Loucy (cell line): ENCODE data around the gene MINAR2.

Experiments
- CTCF ChIP-seq: fragments of 200-600 bp; sonication (generic); conservative IDR thresholded peaks from 2 replicates; pipeline ENCODE4 v1.5.1; 2014; ENCODE audit warnings: mild to moderate bottlenecking, antibody characterized with exemption, low read length
- EZH2phosphoT487 ChIP-seq: fragments of 200-600 bp; IDR thresholded peaks from 2 replicates; pipeline ENCODE4 v1.6.1; 2018; ENCODE audit warnings: antibody characterized with exemption, mild to moderate bottlenecking, moderate library complexity, borderline replicate concordance

- TF ChIP-seq CTCF (no peak), EZH2phosphoT487 (no peak)
Measured at GRCh38 chr5:129717751-129718310, 30.1 kb upstream of the MINAR2 start.
